GM18907 (cell line): ENCODE data around the gene PTPRK.

ENCODE experiments used
- ATAC-seq: cut with Tn5 transposase; IDR thresholded peaks from one replicate; pipeline ENCODE4 v1.9.1; 2021; ENCODE audit warnings: mild to moderate bottlenecking, moderate library complexity; ENCODE audit not compliant: unreplicated experiment

Gene PTPRK

GRCh38 chr6:128256095-128256494 lies 264.3 kb downstream of the PTPRK start:
- no peak for ATAC-seq

- ATAC-seq = peak; percentile 72
Observed at GRCh38 chr6:128252341-128253176, 267.8 kb downstream of the PTPRK start.

- no peak for ATAC-seq
Observed at GRCh38 chr6:128251445-128252340, 268.7 kb downstream of the PTPRK start.

- ATAC-seq = no peak
Observed at GRCh38 chr6:128250370-128251070, 269.9 kb downstream of the PTPRK start.

- no peak for ATAC-seq
Observed at GRCh38 chr6:128249429-128249828, 271.0 kb downstream of the PTPRK start.

GRCh38 chr6:128246472-128247260 lies 273.7 kb downstream of the PTPRK start:
- ATAC-seq = no peak

GRCh38 chr6:128244751-128245405 lies 275.5 kb downstream of the PTPRK start:
- ATAC-seq = no peak

- no peak for ATAC-seq
Observed at GRCh38 chr6:128242765-128243403, 277.5 kb downstream of the PTPRK start.

GRCh38 chr6:128241216-128241615 lies 279.2 kb downstream of the PTPRK start:
- ATAC-seq = peak; percentile 63

- ATAC-seq = peak; percentile 84
Observed at GRCh38 chr6:128240024-128240428, 280.4 kb downstream of the PTPRK start.

GRCh38 chr6:128239146-128239545 lies 281.3 kb downstream of the PTPRK start:
- ATAC-seq = no peak

GRCh38 chr6:128238225-128238624 lies 282.2 kb downstream of the PTPRK start:
- ATAC-seq = no peak

GRCh38 chr6:128235556-128235955 lies 284.8 kb downstream of the PTPRK start:
- no peak for ATAC-seq

GRCh38 chr6:128233531-128233930 lies 286.9 kb downstream of the PTPRK start:
- no peak for ATAC-seq

- ATAC-seq = no peak
Observed at GRCh38 chr6:128230267-128230989, 290.0 kb downstream of the PTPRK start.

GRCh38 chr6:128225612-128226011 lies 294.8 kb downstream of the PTPRK start:
- no peak for ATAC-seq

- no peak for ATAC-seq
Observed at GRCh38 chr6:128216917-128217316, 303.5 kb downstream of the PTPRK start.

GRCh38 chr6:128209771-128210170 lies 310.6 kb downstream of the PTPRK start:
- ATAC-seq = no peak
